ENCODE data around the gene DPH6.

- TF ChIP-seq EZH2phosphoT487 (IDR thresholded peaks at IDR 0.05; ENCODE audit: insufficient read depth, low read depth) (no peak), EZH2 (IDR thresholded peaks at IDR 0.05; ENCODE audit: insufficient read depth, poor library complexity, severe bottlenecking) (no peak)
These were observed 109.5 kb downstream of the DPH6 start for GRCh38 chr15:35436422-35436821.
